Epithelial cell of proximal tubule (primary cell): ENCODE data around the gene ZNF680. TPM values are rescaled to one million over a fixed set of nuclear protein-coding genes. Genes with fewer than 3 reads are reported as not detected.

ENCODE experiments used
- DNase-seq: peaks from one replicate; pipeline ENCODE4 v3.0.0-alpha.2; 2011; ENCODE audit warnings: low read depth
- H3K4me3 ChIP-seq: 2 replicates; pipeline ENCODE4 v1.5.1; 2011; ENCODE audit warnings: low read depth, mild to moderate bottlenecking, low read length
- CTCF ChIP-seq: conservative IDR thresholded peaks from 2 replicates; pipeline ENCODE4 v1.5.1; 2012; ENCODE audit warnings: low read depth, mild to moderate bottlenecking, low read length
- total RNA-seq: library from RNA; depleted of rRNA; stranded (reverse); fragments of >200 nt; gene quantifications from 2 replicates; pipeline ENCODE4 v1.2.3, GENCODE V29; 2015

The ZNF680 gene
- total RNA-seq, 1 donor from 2014 or later = 13.1 TPM

GRCh38 chr7:64498270-64498669 is 64.6 kb downstream of the ZNF680 start:
- no peak for TF ChIP-seq CTCF
- H3K4me3 ChIP-seq = no peak overlapping the region
- DNase-seq = no peak

- H3K4me3 ChIP-seq = peak overlapping the region; percentile 28
- no peak for DNase-seq
Measured at GRCh38 chr7:64494912-64495461, 67.9 kb downstream of the ZNF680 start.

GRCh38 chr7:64485623-64486022 is 77.2 kb downstream of the ZNF680 start:
- TF ChIP-seq CTCF = no peak
- no peak overlapping the region for H3K4me3 ChIP-seq
- no peak for DNase-seq

More at GRCh38 chr7:64494912-64495461, 67.9 kb downstream of the ZNF680 start:
- no peak for TF ChIP-seq CTCF

Other genes starting within 250 kb of the ZNF680 start
- gene ZNF736, start 249.1 kb downstream of the ZNF680 start, total RNA-seq = 6.9 and 12.2 TPM in 2 replicates
- gene ZNF107, start 103.1 kb upstream of the ZNF680 start, total RNA-seq = 5.9 TPM in 2 replicates
- 6.6 and 7.7 TPM in 2 replicates for gene ZNF138, start 231.4 kb upstream of the ZNF680 start, total RNA-seq